ENCODE results near the gene CADM4.

The CADM4 gene

GRCh38 chr19:43634068-43634467 lies 5.6 kb downstream of the CADM4 start:
- Histone ChIP-seq H3K4me1 (ENCODE audit: control insufficient read depth, insufficient read depth, low read length, unreplicated experiment) (peaks cover 21% of the 10 kb centered on the region), H3K27me3 (ENCODE audit: insufficient read depth, low read length) (peaks cover 21% of the 10 kb centered on the region), H3K27ac (ENCODE audit: low read depth, low read length) (no peak overlapping the region), H2AFZ (ENCODE audit: low read length, unreplicated experiment) (no peak overlapping the region), H3K79me2 (ENCODE audit: control insufficient read depth, insufficient read depth, low read length, unreplicated experiment) (no peaks in the 10 kb centered on the region), H3K4me3 (ENCODE audit: low read depth, low read length) (no peak overlapping the region), H3K36me3 (ENCODE audit: insufficient read depth, low read length) (no peaks in the 10 kb centered on the region)

GRCh38 chr19:43633520-43633919 lies 6.1 kb downstream of the CADM4 start:
- H2AFZ ChIP-seq (ENCODE audit: low read length, unreplicated experiment): no peak overlapping the region
- H3K27me3 ChIP-seq (ENCODE audit: insufficient read depth, low read length): peaks cover 16% of the 10 kb centered on the region
- H3K4me3 ChIP-seq (ENCODE audit: low read depth, low read length): no peak overlapping the region
- H3K4me1 ChIP-seq (ENCODE audit: control insufficient read depth, insufficient read depth, low read length, unreplicated experiment): peaks cover 21% of the 10 kb centered on the region
- no peaks in the 10 kb centered on the region for H3K79me2 ChIP-seq (ENCODE audit: control insufficient read depth, insufficient read depth, low read length, unreplicated experiment)
- H3K27ac ChIP-seq (ENCODE audit: low read depth, low read length): no peak overlapping the region
- no peaks in the 10 kb centered on the region for H3K36me3 ChIP-seq (ENCODE audit: insufficient read depth, low read length)

- Histone ChIP-seq H3K27me3 (ENCODE audit: insufficient read depth, low read length) (no peaks in the 10 kb centered on the region), H2AFZ (ENCODE audit: low read length, unreplicated experiment) (no peak overlapping the region), H3K4me3 (ENCODE audit: low read depth, low read length) (no peak overlapping the region), H3K4me1 (ENCODE audit: control insufficient read depth, insufficient read depth, low read length, unreplicated experiment) (peaks cover 21% of the 10 kb centered on the region), H3K79me2 (ENCODE audit: control insufficient read depth, insufficient read depth, low read length, unreplicated experiment) (no peaks in the 10 kb centered on the region), H3K27ac (ENCODE audit: low read depth, low read length) (no peak overlapping the region), H3K36me3 (ENCODE audit: insufficient read depth, low read length) (no peaks in the 10 kb centered on the region)
Observed at GRCh38 chr19:43631491-43631890, 8.2 kb downstream of the CADM4 start.

GRCh38 chr19:43628646-43629326 lies 10.9 kb downstream of the CADM4 start:
- Histone ChIP-seq H3K27ac (ENCODE audit: low read depth, low read length) (no peak overlapping the region), H3K36me3 (ENCODE audit: insufficient read depth, low read length) (no peaks in the 10 kb centered on the region), H3K4me1 (ENCODE audit: control insufficient read depth, insufficient read depth, low read length, unreplicated experiment) (no peaks in the 10 kb centered on the region), H3K4me3 (ENCODE audit: low read depth, low read length) (no peak overlapping the region), H3K79me2 (ENCODE audit: control insufficient read depth, insufficient read depth, low read length, unreplicated experiment) (no peaks in the 10 kb centered on the region), H3K27me3 (ENCODE audit: insufficient read depth, low read length) (no peaks in the 10 kb centered on the region), H2AFZ (ENCODE audit: low read length, unreplicated experiment) (no peak overlapping the region)

GRCh38 chr19:43626838-43627237 lies 12.8 kb downstream of the CADM4 start:
- Histone ChIP-seq H3K4me1 (ENCODE audit: control insufficient read depth, insufficient read depth, low read length, unreplicated experiment) (no peaks in the 10 kb centered on the region), H3K4me3 (ENCODE audit: low read depth, low read length) (no peak overlapping the region), H3K27me3 (ENCODE audit: insufficient read depth, low read length) (no peaks in the 10 kb centered on the region), H3K36me3 (ENCODE audit: insufficient read depth, low read length) (no peaks in the 10 kb centered on the region), H3K79me2 (ENCODE audit: control insufficient read depth, insufficient read depth, low read length, unreplicated experiment) (no peaks in the 10 kb centered on the region), H3K27ac (ENCODE audit: low read depth, low read length) (no peak overlapping the region), H2AFZ (ENCODE audit: low read length, unreplicated experiment) (no peak overlapping the region)

- H3K27ac ChIP-seq (ENCODE audit: low read depth, low read length): no peak overlapping the region
- no peaks in the 10 kb centered on the region for H3K36me3 ChIP-seq (ENCODE audit: insufficient read depth, low read length)
- no peaks in the 10 kb centered on the region for H3K79me2 ChIP-seq (ENCODE audit: control insufficient read depth, insufficient read depth, low read length, unreplicated experiment)
- no peaks in the 10 kb centered on the region for H3K27me3 ChIP-seq (ENCODE audit: insufficient read depth, low read length)
- H3K4me1 ChIP-seq (ENCODE audit: control insufficient read depth, insufficient read depth, low read length, unreplicated experiment): no peaks in the 10 kb centered on the region
- H3K4me3 ChIP-seq (ENCODE audit: low read depth, low read length): no peak overlapping the region
- no peak overlapping the region for H2AFZ ChIP-seq (ENCODE audit: low read length, unreplicated experiment)
Observed at GRCh38 chr19:43625918-43626579, 13.6 kb downstream of the CADM4 start.

- Histone ChIP-seq H3K79me2 (ENCODE audit: control insufficient read depth, insufficient read depth, low read length, unreplicated experiment) (peaks cover 6% of the 10 kb centered on the region), H2AFZ (ENCODE audit: low read length, unreplicated experiment) (no peak overlapping the region), H3K4me3 (ENCODE audit: low read depth, low read length) (no peak overlapping the region), H3K36me3 (ENCODE audit: insufficient read depth, low read length) (no peaks in the 10 kb centered on the region), H3K4me1 (ENCODE audit: control insufficient read depth, insufficient read depth, low read length, unreplicated experiment) (peaks cover 6% of the 10 kb centered on the region), H3K27ac (ENCODE audit: low read depth, low read length) (no peak overlapping the region), H3K27me3 (ENCODE audit: insufficient read depth, low read length) (no peaks in the 10 kb centered on the region)
Observed at GRCh38 chr19:43624933-43625332, 14.7 kb downstream of the CADM4 start.

GRCh38 chr19:43623889-43624670 lies 15.6 kb downstream of the CADM4 start:
- H3K4me3 ChIP-seq (ENCODE audit: low read depth, low read length): no peak overlapping the region
- peaks cover 6% of the 10 kb centered on the region for H3K4me1 ChIP-seq (ENCODE audit: control insufficient read depth, insufficient read depth, low read length, unreplicated experiment)
- H3K27me3 ChIP-seq (ENCODE audit: insufficient read depth, low read length): no peaks in the 10 kb centered on the region
- H3K36me3 ChIP-seq (ENCODE audit: insufficient read depth, low read length): no peaks in the 10 kb centered on the region
- no peak overlapping the region for H2AFZ ChIP-seq (ENCODE audit: low read length, unreplicated experiment)
- H3K27ac ChIP-seq (ENCODE audit: low read depth, low read length): no peak overlapping the region
- H3K79me2 ChIP-seq (ENCODE audit: control insufficient read depth, insufficient read depth, low read length, unreplicated experiment): peaks cover 7% of the 10 kb centered on the region

GRCh38 chr19:43622956-43623355 lies 16.7 kb downstream of the CADM4 start:
- H3K36me3 ChIP-seq (ENCODE audit: insufficient read depth, low read length): no peaks in the 10 kb centered on the region
- H3K27ac ChIP-seq (ENCODE audit: low read depth, low read length): no peak overlapping the region
- no peaks in the 10 kb centered on the region for H3K27me3 ChIP-seq (ENCODE audit: insufficient read depth, low read length)

GRCh38 chr19:43622070-43622469 lies 17.6 kb downstream of the CADM4 start:
- Histone ChIP-seq H3K27ac (ENCODE audit: low read depth, low read length) (no peak overlapping the region), H3K79me2 (ENCODE audit: control insufficient read depth, insufficient read depth, low read length, unreplicated experiment) (peaks cover 16% of the 10 kb centered on the region), H3K27me3 (ENCODE audit: insufficient read depth, low read length) (no peaks in the 10 kb centered on the region), H3K4me1 (ENCODE audit: control insufficient read depth, insufficient read depth, low read length, unreplicated experiment) (peaks cover 6% of the 10 kb centered on the region), H3K4me3 (ENCODE audit: low read depth, low read length) (no peak overlapping the region), H3K36me3 (ENCODE audit: insufficient read depth, low read length) (no peaks in the 10 kb centered on the region), H2AFZ (ENCODE audit: low read length, unreplicated experiment) (no peak overlapping the region)

More at GRCh38 chr19:43622956-43623355, 16.7 kb downstream of the CADM4 start:
- peaks cover 6% of the 10 kb centered on the region for H3K4me1 ChIP-seq (ENCODE audit: control insufficient read depth, insufficient read depth, low read length, unreplicated experiment)
- H3K4me3 ChIP-seq (ENCODE audit: low read depth, low read length): no peak overlapping the region
- H3K79me2 ChIP-seq (ENCODE audit: control insufficient read depth, insufficient read depth, low read length, unreplicated experiment): peaks cover 10% of the 10 kb centered on the region
- H2AFZ ChIP-seq (ENCODE audit: low read length, unreplicated experiment): no peak overlapping the region

All from ACC112 (cell line).